SK-N-MC (cell line): ENCODE data around the gene PHIP.

ENCODE experiments used
- EZH2 ChIP-seq: fragments of 200-600 bp; sonication (generic); IDR thresholded peaks from one replicate; pipeline ENCODE4 v1.6.1; 2017; ENCODE audit warnings: antibody characterized with exemption
- FOXP2 ChIP-seq: optimal IDR thresholded peaks from 2 replicates; pipeline ENCODE3; 2011; ENCODE audit warnings: mild to moderate bottlenecking, moderate library complexity; ENCODE audit not compliant: insufficient read depth; ENCODE audit errors: extremely low read length, control extremely low read depth
- POLR2AphosphoS5 ChIP-seq: IDR thresholded peaks from 2 replicates; pipeline ENCODE4 v1.6.1; 2012; ENCODE audit warnings: mild to moderate bottlenecking, low read depth, low read length, borderline replicate concordance

- TF ChIP-seq EZH2 (no peak), POLR2AphosphoS5 (peak; percentile 61), FOXP2 (no peak)
These were observed 1.0 kb downstream of the PHIP start for GRCh38 chr6:79076782-79077641.
